Neuron (in vitro differentiated cells): Measurements from ENCODE around the gene RPL36.
A peak's percentile ranks its signal among the peaks of the same experiment; 100 is the strongest.

ENCODE experiments used
- H2AFZ ChIP-seq: one replicate; pipeline ENCODE4 v1.6.1; 2013; ENCODE audit warnings: low read depth, mild to moderate bottlenecking, inconsistent platforms, low read length, moderate library complexity
- H3K27me3 ChIP-seq: one replicate; pipeline ENCODE4 v1.6.1; 2013; ENCODE audit warnings: low read length; ENCODE audit not compliant: insufficient read depth
- H3K36me3 ChIP-seq: one replicate; pipeline ENCODE4 v1.6.1; 2013; ENCODE audit warnings: low read length; ENCODE audit not compliant: insufficient read depth
- H3K4me1 ChIP-seq: one replicate; pipeline ENCODE4 v1.6.1; 2013; ENCODE audit warnings: low read length; ENCODE audit not compliant: insufficient read depth
- H3K4me3 ChIP-seq: 2 replicates; pipeline ENCODE4 v1.5.1; 2013; ENCODE audit warnings: mild to moderate bottlenecking, low read length, moderate library complexity
- H3K9me3 ChIP-seq: one replicate; pipeline ENCODE4 v1.6.1; 2013; ENCODE audit warnings: low read length

RPL36 gene

DNA sequence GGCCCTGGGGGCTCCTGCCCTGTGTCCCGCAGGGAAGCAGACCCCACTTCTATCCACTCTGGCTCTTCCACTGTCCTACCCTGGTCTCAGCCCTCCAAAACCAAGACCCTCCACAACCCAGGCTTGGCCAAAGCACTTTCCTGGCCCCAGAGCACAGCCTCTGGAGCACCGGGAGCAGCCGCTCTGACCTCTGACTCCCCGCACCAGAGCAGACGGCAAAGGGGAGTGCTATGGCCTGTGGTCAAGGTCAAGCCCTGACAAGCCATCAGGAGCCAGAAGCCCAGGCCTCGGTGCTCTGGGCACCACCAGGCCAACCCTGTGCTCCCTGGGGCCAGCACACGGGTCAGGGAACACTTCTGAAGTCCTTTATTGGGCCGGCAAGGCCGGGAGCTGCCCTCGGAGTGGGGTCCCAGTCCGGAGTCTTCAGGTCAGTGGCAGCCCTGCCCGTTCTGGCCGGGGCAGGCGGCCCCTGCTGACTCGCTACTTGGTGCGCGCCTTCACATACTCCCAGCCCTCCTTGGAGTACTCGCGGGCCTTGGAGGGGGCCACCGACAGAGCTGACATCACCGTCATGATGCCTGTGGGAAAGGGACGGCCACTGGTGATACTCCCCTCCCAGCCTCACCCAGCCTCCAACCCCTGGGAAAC, 11.9 kb upstream of the RPL36 start:
- Histone ChIP-seq H3K4me1 (peaks cover 18% of the 10 kb centered on the region), H3K27me3 (no peaks in the 10 kb centered on the region), H3K4me3 (no peak overlapping the region), H3K36me3 (peaks cover 8% of the 10 kb centered on the region), H2AFZ (no peak overlapping the region), H3K9me3 (no peaks in the 10 kb centered on the region)

DNA sequence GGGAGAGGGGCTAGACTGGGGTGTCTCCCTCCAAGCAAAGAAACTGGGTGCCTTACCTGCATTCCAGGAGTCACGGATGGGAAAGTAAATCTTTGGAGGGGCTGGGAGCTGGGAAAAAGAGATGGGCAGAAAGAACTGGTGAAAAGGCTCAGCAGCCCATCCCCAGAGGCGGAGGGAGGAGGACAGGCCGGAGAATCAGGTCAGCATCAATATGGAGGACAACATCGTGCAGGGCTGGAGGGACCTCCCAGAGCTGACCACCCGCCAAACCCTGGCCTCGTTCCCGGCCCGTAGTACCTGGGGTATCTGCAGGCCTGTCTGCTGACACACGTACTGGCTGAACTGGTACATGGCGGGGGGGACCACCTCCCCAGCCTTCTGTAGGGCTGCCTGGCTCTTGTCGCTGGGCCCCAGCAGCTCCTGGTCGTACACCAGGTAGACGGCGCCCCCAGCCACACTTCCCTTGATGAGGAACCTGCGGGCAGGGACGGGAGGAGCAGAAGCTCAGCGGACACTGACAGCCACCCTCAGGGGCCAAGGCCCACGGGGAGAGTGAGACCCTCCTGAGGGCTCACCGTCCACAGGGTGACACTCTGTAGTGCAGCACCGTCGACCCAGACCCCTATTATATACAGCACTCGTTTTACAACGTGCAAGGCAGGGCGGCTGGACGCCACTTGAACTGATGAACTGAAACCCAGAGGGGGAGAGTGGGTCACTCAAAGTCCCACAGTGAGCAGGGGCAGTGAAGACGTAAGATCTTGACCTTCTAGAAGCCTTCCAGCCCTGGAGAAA, 10.6 kb upstream of the RPL36 start:
- H3K9me3 ChIP-seq = no peaks in the 10 kb centered on the region
- H3K4me1 ChIP-seq = peaks cover 18% of the 10 kb centered on the region
- peaks cover 10% of the 10 kb centered on the region for H3K36me3 ChIP-seq
- H3K27me3 ChIP-seq = no peaks in the 10 kb centered on the region
- peak overlapping the region; percentile 70 for H3K4me3 ChIP-seq
- no peak overlapping the region for H2AFZ ChIP-seq

DNA sequence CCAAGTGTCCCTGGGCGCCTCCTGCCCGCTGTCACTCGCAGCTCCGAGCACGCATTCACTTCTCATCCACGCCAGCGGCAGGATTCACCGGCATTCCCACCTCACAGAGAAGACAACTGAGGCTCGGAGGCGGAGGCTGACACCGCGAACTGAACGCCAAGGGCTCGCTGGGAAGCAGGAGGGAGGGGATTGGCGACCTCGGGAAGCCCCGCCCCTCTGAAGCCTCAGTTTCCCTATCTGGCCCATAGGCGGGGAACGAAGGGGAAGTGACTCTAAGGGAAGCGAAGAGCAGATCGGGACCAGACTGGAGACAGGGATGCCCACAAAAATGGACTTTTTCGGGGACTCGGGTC, 10.0 kb upstream of the RPL36 start:
- H3K4me3 ChIP-seq = peak overlapping the region; percentile 70
- no peaks in the 10 kb centered on the region for H3K9me3 ChIP-seq
- no peaks in the 10 kb centered on the region for H3K27me3 ChIP-seq
- H3K36me3 ChIP-seq = peaks cover 9% of the 10 kb centered on the region
- peaks cover 18% of the 10 kb centered on the region for H3K4me1 ChIP-seq
- no peak overlapping the region for H2AFZ ChIP-seq

DNA sequence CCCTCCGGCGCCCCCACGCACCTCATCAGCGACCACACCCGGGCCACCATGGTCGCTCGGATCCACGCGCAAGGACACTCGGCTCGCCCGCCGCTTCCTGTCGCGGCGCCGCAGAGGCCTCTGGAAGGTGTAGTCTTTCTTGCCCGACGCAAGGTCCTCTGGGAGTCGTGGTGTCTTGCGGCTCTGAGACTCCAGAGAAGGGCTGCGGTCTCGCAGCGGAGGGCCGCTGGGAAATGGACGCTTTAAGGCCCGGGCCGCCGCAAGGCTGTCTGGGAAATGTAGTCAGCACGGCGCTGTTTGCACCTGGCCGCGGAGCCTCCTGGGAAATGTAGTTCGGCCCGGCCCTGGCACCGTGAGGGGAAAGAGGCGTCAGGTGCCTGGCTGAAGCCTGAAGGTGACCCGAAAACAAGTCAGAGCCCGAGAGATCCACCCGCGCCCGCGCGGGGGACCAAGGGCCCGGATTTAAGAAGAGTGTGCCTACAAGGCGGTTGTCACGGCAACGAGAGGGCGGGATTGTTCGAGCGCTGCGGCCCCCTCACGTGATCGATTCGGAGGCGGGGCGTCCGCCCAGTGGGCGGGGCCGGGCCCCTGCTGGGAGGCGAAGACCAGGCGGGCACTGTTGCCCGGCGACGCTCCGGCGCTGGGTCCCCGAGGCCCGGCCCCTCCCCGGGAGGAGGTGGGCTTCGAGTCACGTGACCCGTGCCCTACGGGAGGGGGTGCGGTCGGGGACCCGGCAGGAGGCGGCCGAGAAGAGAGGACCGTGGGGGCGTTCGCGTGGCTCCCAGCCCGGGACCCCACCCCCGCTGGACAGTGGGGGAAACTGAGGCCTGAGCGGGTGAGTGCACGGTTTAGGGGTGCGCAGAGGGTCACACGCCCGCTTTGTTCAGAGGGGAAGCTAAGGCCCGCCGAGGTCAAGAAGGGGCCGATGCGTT, 9.4 kb upstream of the RPL36 start, which contains the start of the genes HSD11B1L and MICOS13:
Gene HSD11B1L, plus strand, starts transcription at position 591 of the 932 bp plus-strand sequence. CDS start 3,806 bp downstream, outside the sequence.
Gene MICOS13, minus strand, starts transcription at position 80 of the 932 bp plus-strand sequence. Its CDS starts 30 bp downstream, at position 50.
- Histone ChIP-seq H3K27me3 (no peaks in the 10 kb centered on the region), H3K4me1 (peaks cover 18% of the 10 kb centered on the region), H3K9me3 (no peaks in the 10 kb centered on the region), H3K4me3 (peak within 1 kb of the TSS; percentile 70), H3K36me3 (peaks cover 7% of the 10 kb centered on the region), H2AFZ (no peak within 1 kb of the TSS)

DNA sequence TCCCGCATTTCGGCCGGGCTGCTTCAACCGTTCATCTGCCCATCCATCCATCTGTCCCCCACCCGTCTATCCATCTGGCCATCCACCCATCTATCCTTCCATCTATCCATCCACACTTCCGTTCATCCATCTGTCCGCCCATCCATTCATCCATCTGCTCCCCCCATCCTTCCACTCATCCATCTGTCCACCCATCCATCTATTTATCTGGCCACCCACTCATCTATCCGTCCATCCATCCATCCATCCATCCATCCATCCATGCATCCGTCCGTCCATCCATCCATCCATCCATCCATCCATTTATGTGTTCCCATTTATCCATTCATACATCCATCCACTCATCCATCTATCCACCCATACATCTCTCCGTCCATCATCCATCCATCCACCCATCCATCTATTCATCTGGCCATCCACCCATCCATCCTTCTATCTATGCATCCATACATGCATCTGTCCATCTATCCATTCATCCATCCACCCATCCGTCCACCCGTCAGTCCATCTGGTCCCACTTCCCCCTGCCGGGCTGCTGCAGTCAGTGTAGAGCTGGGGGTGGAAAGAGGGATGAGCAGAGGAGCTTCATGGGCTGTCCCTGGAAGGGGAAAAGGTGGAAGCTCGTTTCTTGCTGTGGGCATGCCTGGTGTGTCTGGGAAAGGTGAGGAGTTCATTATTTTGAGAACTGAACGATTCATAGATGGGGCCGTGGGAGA, 8.5 kb upstream of the RPL36 start:
- peak overlapping the region; percentile 70 for H3K4me3 ChIP-seq
- no peaks in the 10 kb centered on the region for H3K9me3 ChIP-seq
- H3K4me1 ChIP-seq = peaks cover 18% of the 10 kb centered on the region
- no peak overlapping the region for H2AFZ ChIP-seq
- no peaks in the 10 kb centered on the region for H3K27me3 ChIP-seq
- peaks cover 7% of the 10 kb centered on the region for H3K36me3 ChIP-seq

DNA sequence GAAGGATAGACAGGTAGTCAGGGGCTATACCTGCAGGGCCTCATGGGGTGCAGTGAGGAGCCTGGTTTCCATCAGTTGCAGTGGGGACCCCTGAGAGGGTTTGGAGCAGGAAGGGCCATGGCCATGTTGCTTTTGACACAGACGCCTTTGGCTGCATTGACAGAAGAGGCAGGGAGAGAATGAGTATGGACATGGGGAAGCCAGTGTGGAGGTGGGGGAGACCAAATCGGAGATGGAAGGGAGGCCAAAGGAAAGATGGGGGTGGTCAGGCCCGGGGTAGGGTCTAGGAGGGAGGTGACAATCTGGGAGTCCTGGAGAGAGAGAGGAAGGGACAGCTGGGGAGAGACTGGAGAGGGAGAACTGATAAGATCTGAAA, 8.0 kb upstream of the RPL36 start:
- H3K4me1 ChIP-seq = peaks cover 18% of the 10 kb centered on the region
- peak overlapping the region; percentile 70 for H3K4me3 ChIP-seq
- H3K9me3 ChIP-seq = no peaks in the 10 kb centered on the region
- peaks cover 7% of the 10 kb centered on the region for H3K36me3 ChIP-seq
- H3K27me3 ChIP-seq = no peaks in the 10 kb centered on the region
- no peak overlapping the region for H2AFZ ChIP-seq

DNA sequence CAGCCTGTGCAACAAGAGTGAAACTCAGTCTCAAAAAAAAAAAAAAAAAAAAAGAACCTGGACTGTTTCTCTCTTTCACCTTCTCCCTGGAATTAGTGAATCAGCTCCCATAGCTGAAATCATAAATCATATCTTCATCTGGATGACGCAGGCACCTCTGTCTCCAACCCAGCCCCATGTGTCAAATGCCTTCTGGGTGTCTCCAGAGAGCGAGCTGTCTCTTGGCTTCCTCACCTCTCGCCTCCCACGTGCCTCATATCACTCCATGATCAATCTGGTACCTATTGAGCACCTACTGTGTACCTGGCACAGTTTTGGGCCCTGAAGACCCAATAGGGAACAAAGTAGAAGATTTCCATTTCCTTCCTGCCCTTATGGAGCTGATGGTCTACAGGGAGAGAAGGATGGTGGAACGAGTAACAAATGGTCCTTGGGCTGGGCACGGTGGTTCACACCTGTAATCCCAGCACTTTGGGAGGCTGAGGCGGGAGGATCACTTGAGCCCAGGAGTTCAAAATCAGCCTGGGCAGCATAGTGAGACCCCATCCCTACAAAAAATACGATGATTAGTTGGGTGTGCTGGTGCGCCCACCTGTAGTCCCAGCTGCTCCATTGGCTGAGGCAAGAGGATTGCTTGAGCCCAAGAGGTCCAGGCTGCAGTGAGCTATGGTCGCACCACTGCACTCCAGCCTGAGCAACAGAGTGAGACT, 6.8 kb upstream of the RPL36 start:
- no peak overlapping the region for H3K4me3 ChIP-seq
- no peaks in the 10 kb centered on the region for H3K9me3 ChIP-seq
- H2AFZ ChIP-seq = no peak overlapping the region
- no peaks in the 10 kb centered on the region for H3K27me3 ChIP-seq
- peaks cover 18% of the 10 kb centered on the region for H3K4me1 ChIP-seq
- H3K36me3 ChIP-seq = peaks cover 2% of the 10 kb centered on the region

DNA sequence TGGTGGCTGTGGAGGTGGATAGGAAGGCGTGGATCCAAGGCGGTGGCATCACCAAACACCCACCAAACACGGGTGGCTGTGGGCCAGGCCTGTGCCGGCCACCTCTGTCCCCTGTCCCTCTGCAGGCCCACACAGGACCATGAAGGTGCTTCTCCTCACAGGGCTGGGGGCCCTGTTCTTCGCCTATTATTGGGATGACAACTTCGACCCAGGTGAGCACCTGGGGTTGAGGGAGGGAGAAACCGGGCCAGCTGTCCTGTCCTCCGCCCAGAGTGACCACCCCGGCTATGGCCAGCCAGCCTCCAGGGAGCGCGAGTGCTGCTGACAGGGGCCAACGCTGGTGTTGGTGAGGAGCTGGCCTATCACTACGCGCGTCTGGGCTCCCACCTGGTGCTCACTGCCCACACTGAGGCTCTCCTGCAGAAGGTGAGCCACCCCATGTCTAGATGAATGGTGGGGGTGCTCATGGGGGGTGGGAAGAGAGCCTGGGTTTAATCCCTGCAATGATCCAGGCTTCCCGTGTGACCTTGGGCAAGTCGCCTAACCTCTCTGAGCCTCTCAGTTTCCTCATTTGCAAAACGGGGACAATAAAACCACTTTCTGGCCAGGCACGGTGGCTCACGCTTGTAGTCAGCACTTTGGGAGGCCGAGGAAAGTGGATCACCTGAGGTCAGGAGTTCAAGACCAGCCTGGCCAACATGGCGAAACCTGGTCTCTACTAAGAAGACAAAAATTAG, 5.2 kb upstream of the RPL36 start:
- H3K4me1 ChIP-seq = peaks cover 11% of the 10 kb centered on the region
- no peaks in the 10 kb centered on the region for H3K9me3 ChIP-seq
- H2AFZ ChIP-seq = no peak overlapping the region
- H3K4me3 ChIP-seq = no peak overlapping the region
- H3K36me3 ChIP-seq = peaks cover 2% of the 10 kb centered on the region
- H3K27me3 ChIP-seq = no peaks in the 10 kb centered on the region

DNA sequence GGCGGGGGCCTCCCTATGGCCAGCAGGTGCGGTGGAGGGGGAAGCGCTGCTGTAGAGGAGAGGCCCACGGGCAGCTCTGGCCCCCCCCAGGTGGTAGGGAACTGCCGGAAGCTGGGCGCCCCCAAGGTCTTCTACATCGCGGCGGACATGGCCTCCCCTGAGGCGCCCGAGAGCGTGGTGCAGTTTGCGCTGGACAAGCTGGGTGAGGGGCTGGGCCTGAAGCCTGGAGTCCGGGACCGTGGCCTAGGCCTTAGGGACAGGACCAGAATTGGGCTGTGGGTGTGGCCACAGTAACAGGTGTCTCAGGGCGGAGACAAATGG, 3.8 kb upstream of the RPL36 start:
- Histone ChIP-seq H3K9me3 (no peaks in the 10 kb centered on the region), H3K4me3 (no peak overlapping the region), H3K27me3 (no peaks in the 10 kb centered on the region), H2AFZ (no peak overlapping the region), H3K4me1 (peaks cover 13% of the 10 kb centered on the region), H3K36me3 (peaks cover 5% of the 10 kb centered on the region)

DNA sequence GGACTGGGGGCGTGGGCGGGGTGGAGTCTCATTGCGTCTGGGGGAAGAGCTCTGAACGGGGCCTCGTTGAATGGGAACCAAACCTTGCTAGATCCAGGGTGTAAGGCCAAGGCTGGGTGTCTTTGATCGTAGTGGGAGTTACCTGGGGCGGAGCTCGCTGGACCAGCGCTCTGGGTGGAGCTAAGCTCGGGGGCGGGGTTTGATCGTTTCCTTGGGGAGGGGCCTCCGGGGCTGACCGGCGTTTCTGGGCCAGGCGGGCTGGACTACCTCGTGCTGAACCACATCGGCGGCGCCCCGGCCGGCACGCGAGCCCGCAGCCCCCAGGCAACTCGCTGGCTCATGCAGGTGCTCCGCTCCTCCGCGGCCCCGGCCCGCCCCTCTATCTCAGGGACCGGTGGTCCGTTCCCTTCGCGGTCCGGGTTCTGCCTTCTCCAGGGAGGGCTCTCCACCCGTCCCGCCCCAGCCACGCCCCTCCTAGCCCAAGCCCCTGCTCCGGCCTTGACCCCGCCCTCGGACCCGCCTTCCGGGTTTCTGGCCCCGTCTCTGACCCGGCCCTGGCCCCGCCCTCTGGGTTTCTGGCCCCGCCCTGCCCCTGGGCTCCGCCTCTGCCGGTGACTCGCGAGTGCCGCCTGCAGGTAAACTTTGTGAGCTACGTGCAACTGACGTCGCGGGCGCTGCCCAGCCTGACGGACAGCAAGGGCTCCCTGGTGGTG, 3.3 kb upstream of the RPL36 start:
- no peaks in the 10 kb centered on the region for H3K9me3 ChIP-seq
- H3K4me3 ChIP-seq = peak overlapping the region; percentile 39
- H3K36me3 ChIP-seq = peaks cover 10% of the 10 kb centered on the region

More for the DNA sequence above, 3.3 kb upstream of the RPL36 start:
- no peak overlapping the region for H2AFZ ChIP-seq
- H3K27me3 ChIP-seq = no peaks in the 10 kb centered on the region
- H3K4me1 ChIP-seq = peaks cover 14% of the 10 kb centered on the region
